K562 (cell line): Measurements from ENCODE around the gene SLC5A11. TPM values are rescaled to one million over a fixed set of nuclear protein-coding genes. Genes with fewer than 3 reads are reported as not detected.
A peak's percentile ranks its signal among the peaks of the same experiment; 100 is the strongest.

Experiments used
- ATAC-seq: fragments of 200-7000 bp; cut with Tn5 transposase; 3 replicates; pipeline ENCODE4 v1.9.1; 2020; ENCODE audit warnings: moderate library complexity
- BruUV-seq: library from RNA; stranded (reverse); fragments of 400-500 nt; replicated peaks from 2 replicates; lab custom pipeline; 2021; lab: Mats Ljungman, UMichigan
- CTCF ChIA-PET: fragments of 300-600 bp; formaldehyde crosslinking; extraction: SDS; loops from one replicate; lab custom pipeline; 2021; ENCODE audit warnings: low intra/inter-chr PET ratio; lab: Yijun Ruan, JAX
- POLR2A ChIA-PET: fragments of 300-600, 350-650 bp; sonication (Branson Sonifier 250); formaldehyde crosslinking; extraction: SDS; loops from one replicate; lab custom pipeline; 2021; ENCODE audit warnings: antibody characterized with exemption, inconsistent platforms; lab: Yijun Ruan, JAX
- DNase-seq, 4 experiments: peaks; one replicate each; pipeline versions ENCODE4 v3.0.0 to v3.0.0-alpha.2; 2011 to 2018; ENCODE audit warnings: low spot score in 3 of 4, mixed read lengths in 3 of 4; ENCODE audit errors: extremely low read depth in 1 of 4
- FAIRE-seq: peaks from 2 replicates; lab custom pipeline; 2011; peaks lifted over from hg19 to GRCh38; lab: Jason Lieb, UNC
- H2AFZ ChIP-seq: 2 replicates; pipeline ENCODE4 v1.6.0; 2011; ENCODE audit warnings: low read depth, low read length, control low read depth, inconsistent platforms
- H3K27ac ChIP-seq: fragments of 200-600 bp; 3 replicates; pipeline ENCODE4 v1.8.0; 2011; ENCODE audit warnings: low read depth, mild to moderate bottlenecking, control low read depth, inconsistent platforms, low read length, moderate library complexity, mixed read lengths; ENCODE audit errors: extremely low read depth
- H3K27me3 ChIP-seq, 2 experiments: fragments of 300-600 bp in 1 of 2; 2 replicates in 1 of 2; 3 replicates in 1 of 2; pipeline versions ENCODE4 v1.6.0 to v1.8.0; 2011; ENCODE audit warnings: inconsistent platforms in 2 of 2, low read length in 2 of 2, mild to moderate bottlenecking in 1 of 2, mixed read lengths in 1 of 2, moderate library complexity in 1 of 2; ENCODE audit not compliant: control insufficient read depth in 2 of 2, insufficient read depth in 2 of 2
- H3K36me3 ChIP-seq: fragments of 300-600 bp; 3 replicates; pipeline ENCODE4 v1.8.0; 2011; ENCODE audit warnings: mild to moderate bottlenecking, low read length, inconsistent platforms; ENCODE audit not compliant: control insufficient read depth, insufficient read depth
- H3K4me1 ChIP-seq, 2 experiments: fragments of 200-600 bp in 1 of 2; replicated peaks in 1 of 2; 2 replicates in 1 of 2; 3 replicates in 1 of 2; pipeline versions ENCODE4 v1.5.1 to v1.8.0; 2011; ENCODE audit warnings: inconsistent platforms in 2 of 2, low read length in 2 of 2, mild to moderate bottlenecking in 1 of 2, mixed read lengths in 1 of 2, moderate library complexity in 1 of 2; ENCODE audit not compliant: control insufficient read depth in 2 of 2, insufficient read depth in 2 of 2
- H3K4me2 ChIP-seq: 2 replicates; pipeline ENCODE4 v1.6.1; 2011; ENCODE audit warnings: low read length, control low read depth, inconsistent platforms, mixed read lengths; ENCODE audit not compliant: insufficient read depth
- H3K4me3 ChIP-seq: fragments of 200-600 bp; sonication (generic), shearing (Covaris generic); 2 replicates; pipeline ENCODE4 v1.5.1; 2016; ENCODE audit warnings: control low read depth, inconsistent platforms
- H3K79me2 ChIP-seq: fragments of 200-600 bp; 3 replicates; pipeline ENCODE4 v1.8.0; 2011; ENCODE audit warnings: low read length, inconsistent platforms; ENCODE audit not compliant: control insufficient read depth, insufficient read depth
- H3K9ac ChIP-seq, 2 experiments: 2 replicates each; pipeline versions ENCODE4 v1.6.0 to v1.6.1; 2011; ENCODE audit warnings: low read depth in 2 of 2, low read length in 2 of 2, control low read depth in 1 of 2, inconsistent platforms in 1 of 2, mild to moderate bottlenecking in 1 of 2, mixed read lengths in 1 of 2; ENCODE audit not compliant: insufficient read depth in 1 of 2
- H3K9me1 ChIP-seq: one replicate; pipeline ENCODE4 v1.6.0; 2011; ENCODE audit warnings: inconsistent platforms, mild to moderate bottlenecking, low read length, moderate library complexity; ENCODE audit not compliant: control insufficient read depth, insufficient read depth
- H3K9me3 ChIP-seq: replicated peaks from 2 replicates; pipeline ENCODE4 v1.5.1; 2011; ENCODE audit warnings: low read depth, low read length, inconsistent platforms; ENCODE audit not compliant: control insufficient read depth, insufficient read depth
- H4K20me1 ChIP-seq: replicated peaks from 2 replicates; pipeline ENCODE4 v1.6.1; 2011; ENCODE audit warnings: low read length, inconsistent platforms, mixed read lengths; ENCODE audit not compliant: control insufficient read depth, insufficient read depth
- CBFB ChIP-seq: sonication (generic); formaldehyde crosslinking; IDR thresholded peaks from 2 replicates; pipeline ENCODE4 v1.4.0; 2020; ENCODE audit warnings: mild to moderate bottlenecking, missing genetic modification reagents
- ETV1 ChIP-seq: fragments of 450-650 bp; conservative IDR thresholded peaks from 2 replicates; pipeline ENCODE4 v1.6.1; 2016; ENCODE audit warnings: missing genetic modification characterization, control low read depth, low read depth, missing compliant biosample characterization
- ETV6 ChIP-seq, 3 experiments: fragments of 150-350 bp in 1 of 3; sonication (generic) in 1 of 3; formaldehyde crosslinking in 1 of 3; IDR thresholded peaks; 2 replicates each; pipeline versions ENCODE4 v1.6.1 to v1.8.0; 2014 to 2022; ENCODE audit warnings: borderline replicate concordance in 2 of 3, low read depth in 2 of 3, antibody characterized with exemption in 1 of 3, low read length in 1 of 3, mild to moderate bottlenecking in 1 of 3, missing genetic modification reagents in 1 of 3
- HES1 ChIP-seq: fragments of 450-650 bp; IDR thresholded peaks from 2 replicates; pipeline ENCODE4 v1.6.1; 2016; ENCODE audit warnings: low read depth, mild to moderate bottlenecking, moderate library complexity
- MLLT1 ChIP-seq, 2 experiments: fragments of 450-650 bp; IDR thresholded peaks; 2 replicates each; pipeline ENCODE4 v1.6.1; 2016
- MTF1 ChIP-seq: fragments of 250-450 bp; sonication (Bioruptor Pico); IDR thresholded peaks from 2 replicates; pipeline ENCODE4 v1.9.0; 2021; ENCODE audit warnings: moderate library complexity, mild to moderate bottlenecking, inconsistent platforms, borderline replicate concordance
- NONO ChIP-seq, 2 experiments: fragments of 200-400 bp in 1 of 2; fragments of 450-650 bp in 1 of 2; formaldehyde crosslinking in 1 of 2; IDR thresholded peaks; 2 replicates each; pipeline ENCODE4 v1.6.1; 2017; ENCODE audit warnings: low read depth in 2 of 2, mild to moderate bottlenecking in 2 of 2, moderate library complexity in 2 of 2, low read length in 1 of 2
- RREB1 ChIP-seq: fragments of 250-450 bp; sonication (Bioruptor Pico); IDR thresholded peaks from 2 replicates; pipeline ENCODE4 v1.4.0; 2020
- TAL1 ChIP-seq: fragments of 450-650 bp; IDR thresholded peaks from 2 replicates; pipeline ENCODE4 v1.6.1; 2016; ENCODE audit warnings: mild to moderate bottlenecking
- U2AF2 ChIP-seq: fragments of 200-400 bp; formaldehyde crosslinking; optimal IDR thresholded peaks from 2 replicates; pipeline ENCODE3; 2017; ENCODE audit warnings: low read depth, mild to moderate bottlenecking, low read length
- ZBTB9 ChIP-seq: fragments of 450-650 bp; formaldehyde crosslinking; IDR thresholded peaks from 2 replicates; pipeline ENCODE4 v1.4.0; 2020; ENCODE audit warnings: mild to moderate bottlenecking, moderate library complexity
- ZKSCAN1 ChIP-seq: fragments of 150-350 bp; IDR thresholded peaks from 2 replicates; pipeline ENCODE4 v1.6.1; 2016; ENCODE audit warnings: low read depth, low read length
- WGBS: fragments of 100-300 bp; shearing (Covaris generic); methylation state at CpG from one replicate; pipeline ENCODE4 v1.1.6; 2016; ENCODE audit warnings: low coverage, mixed read lengths; ENCODE audit not compliant: insufficient coverage; ENCODE audit errors: missing lambda C conversion rate; 5-methylcytosine and 5-hydroxymethylcytosine counted together
- in situ Hi-C: fragments of 300-500 bp; cut with MboI; formaldehyde crosslinking; loops from 4 replicates; pipeline ENCODE4 v1.15.0; 2018; ENCODE audit warnings: inconsistent platforms, mixed read lengths
- intact Hi-C: fragments of 100-400 bp; cut with micrococcal nuclease; formaldehyde crosslinking; loops from 2 replicates; pipeline ENCODE4 v1.14.2; 2022
- polyA plus RNA-seq, 8 experiments: library from polyadenylated mRNA; depleted of rRNA in 4 of 8; stranded (reverse) in 5 of 8; unstranded in 3 of 8; fragments of >200 nt; fragmentation: Nextera tagmentation in 2 of 8; fragmentation: Illumina TruSeq in 1 of 8; extraction: Ambion mirVana in 2 of 8; extraction: Trizol in 1 of 8; gene quantifications; 2 replicates each; pipeline versions ENCODE4 v1.2.1 to v1.2.3, GENCODE V29; 2011 to 2014; ENCODE audit warnings: inconsistent platforms in 1 of 8, missing spikeins in 1 of 8
- total RNA-seq, 7 experiments: library from RNA; depleted of rRNA in 6 of 7; stranded (reverse); fragments of >200 nt in 6 of 7; fragmentation: Illumina TruSeq in 2 of 7; extraction: Trizol in 2 of 7; gene quantifications; 2 replicates each; pipeline versions ENCODE4 v1.2.1 to v1.2.3, GENCODE V29; 2011 to 2021; ENCODE audit warnings: low replicate concordance in 1 of 7

The SLC5A11 gene
- total and polyA plus RNA-seq, 9 of the 15 experiments (the other 6 are each of a cell fraction or from before 2014, with no cell fraction given) = 0.04 to 0.25 (median 0.11) TPM; not detected in 3

- no TSS peak for BruUV-seq
- H4K20me1 ChIP-seq = no peaks in the 10 kb centered on the region
- H3K36me3 ChIP-seq = no peaks in the 10 kb centered on the region; the same call in 2 of the 3 replicates
- intact Hi-C loops = loop anchor here (10.0 kb wide), 1 partner anchor 387 kb away; no protein-coding TSS in a partner anchor
- H3K27me3 ChIP-seq = no peaks in the 10 kb centered on the region
- WGBS = 55% methylated on average over 9 of the region's 9 CpGs
- peak overlapping the region; percentile 83; the same call in 1 of the 2 replicates for H3K4me2 ChIP-seq
- H3K4me3 ChIP-seq = no peak overlapping the region
- H3K27ac ChIP-seq = peak overlapping the region; percentile 69; the same call in 2 of the 3 replicates
- no peaks in the 10 kb centered on the region for H3K79me2 ChIP-seq
- FAIRE-seq = peak; percentile 11
- H3K4me1 ChIP-seq = peaks cover 17 to 19% of the 10 kb centered on the region in 2 experiments
- ATAC-seq = no peak
- H3K9me1 ChIP-seq = no peaks in the 10 kb centered on the region
- H2AFZ ChIP-seq = no peak overlapping the region
- no peak for DNase-seq
- H3K9me3 ChIP-seq = no peaks in the 10 kb centered on the region
- in situ Hi-C loops = loop anchor here (10.0 kb wide), 1 partner anchor 387 kb away; no protein-coding TSS in a partner anchor
- ChIA-PET CTCF (no interaction called here), POLR2A (interaction anchor here (0.6 to 1.6 kb wide), 3 partner anchors 12 to 269 kb away, joined by 3 to 5 read pairs (median 4); no protein-coding TSS in a partner anchor)
- no peak overlapping the region for H3K9ac ChIP-seq
- no peak for TF ChIP-seq RREB1 (CRISPR knock-in tag)
- TF ChIP-seq ETV1 (tag) = no peak
- TF ChIP-seq HES1 = no peak
- no peak for TF ChIP-seq MLLT1 (IDR thresholded peaks at IDR 0.05)
- TF ChIP-seq U2AF2 = no peak
- TF ChIP-seq TAL1 = no peak
- TF ChIP-seq MTF1 (CRISPR knock-in tag) = no peak
- no peak for TF ChIP-seq ZKSCAN1
- no peak for TF ChIP-seq NONO (IDR thresholded peaks at IDR 0.05; ENCODE audit: low read depth in 2 of 2, low read length in 1 of 2)
- TF ChIP-seq ETV6 (IDR thresholded peaks at IDR 0.05; ENCODE audit: borderline replicate concordance in 1 of 2, low read depth in 2 of 2, low read length in 1 of 2) = no peak
- no peak for TF ChIP-seq ETV6 (CRISPR knock-in tag; IDR thresholded peaks at IDR 0.05; ENCODE audit: borderline replicate concordance)
- TF ChIP-seq ZBTB9 (CRISPR knock-in tag) = no peak
- TF ChIP-seq CBFB (CRISPR knock-in tag) = no peak
Measured at GRCh38 chr16:24837969-24838368, 7.8 kb upstream of the SLC5A11 start.
